ENCODE measurements around the gene MBD3L2.
"Not testable (repeated sequence)": the region's sequence is repeated elsewhere in the genome, so short reads cannot be mapped to it uniquely, and the experiment has no call there.

The MBD3L2 gene

GRCh38 chr19:7049021-7049420 is at the start of gene MBD3L2:
Gene MBD3L2, plus strand, starts transcription at chr19:7049321. Its CDS starts 53 bp downstream, at chr19:7049374.
- not testable (repeated sequence) for DNase-seq

DNA sequence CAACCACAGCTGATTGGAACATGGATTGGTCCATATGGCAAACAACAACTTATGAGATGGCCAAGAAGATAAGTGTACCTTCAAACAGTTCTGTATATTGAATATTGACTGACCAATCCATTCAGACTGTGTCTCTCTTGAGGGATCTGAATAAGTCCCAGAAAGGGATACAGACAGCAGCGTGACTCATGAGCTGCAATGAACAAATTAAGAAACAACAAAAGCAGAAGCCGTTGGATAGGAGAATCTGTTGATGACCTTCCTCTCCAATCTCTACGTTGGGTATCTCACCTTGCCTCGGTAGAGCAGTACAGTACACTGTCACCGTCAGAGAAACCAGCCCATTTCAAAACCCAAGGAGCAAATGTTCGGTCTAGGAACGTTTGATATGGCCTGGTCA is 49.2 kb upstream of the MBD3L2 start:
- no peak for DNase-seq

GRCh38 chr19:7000333-7000732 is 48.8 kb upstream of the MBD3L2 start:
- no peak for DNase-seq

DNA sequence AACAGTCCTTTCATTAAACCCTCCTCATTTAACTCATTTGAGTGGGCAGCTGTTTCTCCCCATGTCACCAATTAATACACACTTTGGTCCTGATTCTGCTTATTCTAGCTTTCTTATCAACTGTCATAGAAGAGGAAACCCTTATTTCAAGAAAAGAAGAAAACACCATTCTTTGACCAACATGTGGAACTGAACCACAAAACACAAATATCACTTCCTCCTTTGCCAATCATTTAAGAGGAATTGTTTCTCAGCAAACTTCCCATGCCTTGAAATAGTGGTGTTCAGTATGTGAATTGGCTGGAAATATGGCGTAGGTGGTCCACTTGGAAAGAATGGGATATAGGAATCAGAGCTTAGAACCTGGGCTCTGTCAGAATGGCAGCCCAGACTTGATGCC is 48.3 kb upstream of the MBD3L2 start:
- DNase-seq: no peak

DNA sequence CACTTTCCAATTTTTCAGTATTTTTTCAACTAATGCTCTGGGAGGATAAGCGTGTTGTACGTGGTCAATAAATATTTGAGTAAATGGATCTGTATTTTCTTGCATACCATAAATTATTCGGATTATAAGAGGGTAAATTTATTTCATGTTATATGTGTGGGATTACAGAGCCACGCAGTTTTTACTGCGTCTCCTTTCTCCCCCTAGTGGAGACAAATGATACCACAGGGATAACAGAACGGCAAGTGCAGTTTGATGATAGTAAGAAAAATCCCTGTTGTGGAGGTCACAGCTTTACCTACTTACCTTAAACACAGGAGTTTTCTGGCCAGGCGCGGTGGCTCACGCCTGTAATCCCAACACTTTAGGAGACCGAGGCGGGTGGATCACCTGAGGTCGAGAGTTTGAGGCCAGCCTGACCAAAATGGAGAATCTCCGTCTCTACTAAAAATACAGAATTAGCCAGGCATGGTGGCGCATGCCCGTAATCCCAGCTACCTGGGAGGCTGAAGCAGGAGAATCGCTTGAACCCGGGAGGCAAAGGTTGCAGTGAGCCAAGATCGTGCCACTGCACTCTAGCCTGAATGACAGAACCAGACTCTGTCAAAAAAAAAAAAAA is 44.7 kb upstream of the MBD3L2 start:
- no peak for DNase-seq

DNA sequence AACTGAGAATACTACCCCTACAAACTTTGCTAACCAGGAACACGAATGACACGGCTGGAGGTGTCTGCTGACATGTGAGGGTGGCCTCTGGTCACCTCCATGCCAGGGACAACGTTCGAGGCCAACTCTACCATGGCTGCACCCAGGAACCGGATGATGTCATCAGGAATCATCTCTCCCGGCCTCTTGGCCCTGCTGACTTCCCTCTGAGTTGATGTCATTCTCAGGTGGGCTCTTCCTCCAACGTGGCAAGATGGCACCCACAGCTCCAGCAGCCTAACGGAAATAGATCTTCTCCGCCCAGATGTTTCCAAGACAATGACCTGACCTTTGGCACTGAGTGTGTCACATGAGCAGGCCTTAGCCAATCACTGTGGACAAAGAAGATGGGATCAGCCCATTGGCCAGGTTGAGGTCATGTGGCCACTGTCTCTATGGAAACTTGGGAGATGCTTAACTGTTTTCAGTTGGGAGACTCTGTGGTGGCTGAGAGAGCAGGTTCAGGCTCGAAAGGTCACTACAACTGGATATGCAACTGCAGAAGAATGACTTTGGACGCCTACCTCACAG is 42.9 kb upstream of the MBD3L2 start:
- no peak for DNase-seq

GRCh38 chr19:7007859-7008258 is 41.3 kb upstream of the MBD3L2 start:
- no peak for DNase-seq

- no peak for DNase-seq
These were observed 38.2 kb upstream of the MBD3L2 start for GRCh38 chr19:7010722-7011593.

DNA sequence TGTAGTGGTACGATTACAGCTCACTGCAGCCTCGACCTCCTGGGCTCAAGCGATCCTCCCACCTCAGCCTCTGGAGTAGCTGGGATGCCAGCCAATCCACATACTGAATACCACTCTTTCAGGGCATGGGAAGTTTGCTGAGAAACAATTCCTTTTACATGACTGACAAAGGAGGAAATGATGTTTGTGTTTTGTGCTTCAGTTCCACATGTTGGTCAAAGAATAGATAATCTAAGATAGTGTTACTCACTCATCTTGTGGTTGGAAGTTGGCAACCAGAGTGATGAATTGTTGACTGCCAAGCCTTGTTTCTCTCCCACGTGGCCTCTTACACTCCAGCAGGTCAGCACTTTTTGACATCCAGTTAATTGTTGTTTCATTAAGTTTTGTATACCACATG is 35.4 kb upstream of the MBD3L2 start:
- no peak for DNase-seq

GRCh38 chr19:7018828-7019227 is 30.3 kb upstream of the MBD3L2 start:
- DNase-seq: no peak

- not testable (repeated sequence) for DNase-seq
These were observed 27.8 kb upstream of the MBD3L2 start, which contains the start of gene MBD3L2B for GRCh38 chr19:7021331-7021730. Gene MBD3L2B, minus strand, starts transcription at chr19:7021431. Its CDS starts 34 bp downstream, at chr19:7021397.

DNA sequence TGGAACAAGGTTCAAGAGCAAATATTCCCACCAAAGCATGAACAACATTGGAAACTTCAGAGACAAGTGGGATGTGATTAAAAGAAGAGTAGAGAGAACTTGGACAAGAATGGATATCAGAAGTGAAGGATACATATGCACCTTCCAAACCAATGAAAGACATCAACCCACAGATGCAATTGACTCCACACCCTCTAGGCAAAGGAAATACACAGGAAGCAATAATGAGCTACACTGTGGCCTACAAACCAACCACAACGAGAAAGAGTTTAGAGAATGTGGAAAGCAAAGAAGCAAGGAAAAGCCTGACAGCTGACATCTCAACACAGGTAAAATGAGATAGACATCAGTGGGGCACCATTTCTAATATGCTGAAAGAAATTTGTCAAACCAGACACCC is 20.3 kb upstream of the MBD3L2 start:
- DNase-seq: not testable (repeated sequence)

DNA sequence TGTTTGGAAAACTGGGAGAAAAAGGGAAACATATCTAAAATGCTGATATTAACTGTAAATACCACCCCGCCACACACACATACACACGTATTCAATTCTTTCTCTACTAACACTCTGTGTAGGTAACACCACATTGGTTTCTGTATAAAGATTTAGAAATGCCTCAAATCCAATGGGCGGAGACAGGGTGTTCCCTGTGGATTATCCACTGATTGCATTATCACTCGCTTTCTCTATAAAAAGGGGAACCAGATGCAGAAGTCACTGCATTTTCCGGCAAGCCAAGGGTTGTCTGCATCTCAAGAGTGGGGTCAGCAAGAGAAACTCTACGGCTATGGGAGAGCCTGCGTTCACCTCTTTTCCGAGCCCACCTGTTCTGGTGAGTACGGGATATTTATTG is 18.8 kb upstream of the MBD3L2 start, which contains the start of gene MBD3L5:
Gene MBD3L5, plus strand, starts transcription at position 301 of the 400 bp plus-strand sequence. Its CDS starts 34 bp downstream, at position 335.
- DNase-seq: not testable (repeated sequence)

DNA sequence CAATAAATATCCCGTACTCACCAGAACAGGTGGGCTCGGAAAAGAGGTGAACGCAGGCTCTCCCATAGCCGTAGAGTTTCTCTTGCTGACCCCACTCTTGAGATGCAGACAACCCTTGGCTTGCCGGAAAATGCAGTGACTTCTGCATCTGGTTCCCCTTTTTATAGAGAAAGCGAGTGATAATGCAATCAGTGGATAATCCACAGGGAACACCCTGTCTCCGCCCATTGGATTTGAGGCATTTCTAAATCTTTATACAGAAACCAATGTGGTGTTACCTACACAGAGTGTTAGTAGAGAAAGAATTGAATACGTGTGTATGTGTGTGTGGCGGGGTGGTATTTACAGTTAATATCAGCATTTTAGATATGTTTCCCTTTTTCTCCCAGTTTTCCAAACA is 9.0 kb upstream of the MBD3L2 start, which contains the start of gene MBD3L4:
Gene MBD3L4, minus strand, starts transcription at position 101 of the 400 bp plus-strand sequence. Its CDS starts 35 bp downstream, at position 66.
- DNase-seq: not testable (repeated sequence)

GRCh38 chr19:7041563-7041962 is 7.6 kb upstream of the MBD3L2 start:
- not testable (repeated sequence) for DNase-seq

GRCh38 chr19:7051421-7051820 is 2.3 kb downstream of the MBD3L2 start:
- not testable (repeated sequence) for DNase-seq

DNA sequence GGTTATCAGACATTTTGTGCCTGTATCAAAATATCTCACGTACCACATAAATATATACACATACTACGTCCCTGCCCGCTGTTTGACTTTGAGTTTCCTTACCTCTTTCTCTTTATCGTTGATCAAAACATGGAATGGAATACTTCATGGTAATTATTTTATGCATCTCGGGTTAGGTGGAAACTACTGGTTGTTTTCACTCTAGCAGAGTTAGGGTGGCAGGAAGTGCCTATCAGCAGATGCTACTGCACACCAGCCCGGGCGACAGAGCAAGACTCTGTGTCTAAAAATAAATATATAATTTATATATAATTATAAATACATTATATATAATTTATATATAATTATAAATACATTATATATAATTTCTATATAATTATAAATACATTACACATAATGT is 3.8 kb downstream of the MBD3L2 start:
- not testable (repeated sequence) for DNase-seq

DNA sequence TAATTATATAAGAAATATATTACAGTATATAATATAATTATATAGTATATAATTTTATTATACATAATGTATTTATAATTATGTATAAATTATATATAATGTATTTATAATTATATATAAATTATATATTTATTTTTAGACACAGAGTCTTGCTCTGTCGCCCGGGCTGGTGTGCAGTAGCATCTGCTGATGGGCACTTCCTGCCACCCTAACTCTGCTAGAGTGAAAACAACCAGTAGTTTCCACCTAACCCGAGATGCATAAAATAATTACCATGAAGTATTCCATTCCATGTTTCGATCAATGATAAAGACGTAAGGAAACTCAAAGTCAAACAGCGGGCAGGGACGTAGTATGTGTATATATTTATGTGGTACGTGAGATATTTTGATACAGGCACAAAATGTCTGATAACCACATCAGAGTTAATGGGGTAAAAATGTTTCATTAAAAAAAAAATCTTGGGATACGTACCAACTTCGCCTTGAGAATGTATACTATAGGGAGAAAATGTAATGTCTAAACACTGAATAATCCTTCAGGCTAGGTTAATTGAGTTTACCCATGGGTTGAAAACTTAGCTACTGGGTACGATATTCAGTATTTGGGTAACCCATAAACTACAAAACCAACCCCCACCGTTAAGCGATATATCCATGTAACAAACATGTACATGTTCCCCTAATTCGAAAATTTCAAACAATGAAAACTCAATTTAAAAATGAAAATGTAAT is 5.7 kb downstream of the MBD3L2 start:
- DNase-seq: not testable (repeated sequence)

- DNase-seq: not testable (repeated sequence)
These were observed 6.6 kb downstream of the MBD3L2 start for GRCh38 chr19:7055679-7056078.

DNA sequence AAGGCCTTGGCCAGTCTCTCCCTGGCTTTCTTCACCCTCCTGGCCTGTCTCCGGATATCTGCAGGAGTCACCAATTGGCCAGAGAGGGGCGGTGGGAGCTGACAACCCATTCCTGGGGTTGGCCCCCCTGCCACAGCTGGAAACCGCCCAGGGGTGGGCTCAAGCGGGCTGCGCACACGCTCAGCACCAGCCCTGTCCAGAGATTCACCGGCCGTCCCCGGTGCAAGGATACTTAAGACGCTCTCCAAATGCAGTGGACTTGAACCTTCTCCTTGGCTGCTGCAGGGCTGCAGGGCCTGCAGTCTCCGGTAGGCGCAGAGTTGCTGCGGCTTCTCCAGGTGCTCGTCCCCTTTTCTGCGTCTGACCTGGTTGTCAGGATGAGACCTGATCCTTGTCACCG is 7.2 kb downstream of the MBD3L2 start:
- DNase-seq: not testable (repeated sequence)

GRCh38 chr19:7058576-7058975 is 9.5 kb downstream of the MBD3L2 start, which contains the start of gene MBD3L3:
Gene MBD3L3, minus strand, starts transcription at chr19:7058676. Its CDS starts 71 bp downstream, at chr19:7058605.
- not testable (repeated sequence) for DNase-seq

- DNase-seq: not testable (repeated sequence)
These were observed 10.9 kb downstream of the MBD3L2 start for GRCh38 chr19:7059977-7060376.

- DNase-seq: no peak
These were observed 14.2 kb downstream of the MBD3L2 start for GRCh38 chr19:7063339-7063738.
